H1 (cell line): ENCODE data around the gene PHACTR1. TPM values are rescaled to one million over a fixed set of nuclear protein-coding genes. Genes with fewer than 3 reads are reported as not detected.

Source experiments
- CTCF ChIA-PET: fragments of 300-600 bp; sonication (Branson Sonifier 250); formaldehyde crosslinking; loops from one replicate; lab custom pipeline; 2021; ENCODE audit not compliant: partially characterized antibody; lab: Charles Lee
- POLR2A ChIA-PET: fragments of 300-600 bp; sonication (Branson Sonifier 250); formaldehyde crosslinking; loops from one replicate; lab custom pipeline; 2021; ENCODE audit warnings: inconsistent platforms; ENCODE audit not compliant: partially characterized antibody; lab: Charles Lee
- DNase-seq, 2 experiments: peaks; one replicate each; pipeline versions ENCODE4 v3.0.0 to v3.0.0-alpha.2; 2010 to 2022; ENCODE audit warnings: low spot score in 2 of 2, low read depth in 1 of 2, mixed read lengths in 1 of 2
- FAIRE-seq: peaks from 2 replicates; lab custom pipeline; 2011; peaks lifted over from hg19 to GRCh38; lab: Jason Lieb, UNC
- H2AFZ ChIP-seq: 2 replicates; pipeline ENCODE4 v1.8.1; 2012; ENCODE audit warnings: low read length, inconsistent platforms
- H2AK5ac ChIP-seq: 2 replicates; pipeline ENCODE4 v1.6.1; 2013; ENCODE audit warnings: low read depth, low read length
- H2BK120ac ChIP-seq: replicated peaks from 2 replicates; pipeline ENCODE3; 2013; ENCODE audit warnings: low read depth, low read length, inconsistent platforms
- H2BK12ac ChIP-seq: 2 replicates; pipeline ENCODE4 v1.6.1; 2013; ENCODE audit warnings: low read depth, low read length
- H2BK15ac ChIP-seq: 2 replicates; pipeline ENCODE4 v1.6.1; 2013; ENCODE audit warnings: low read length
- H2BK20ac ChIP-seq: 2 replicates; pipeline ENCODE4 v1.6.1; 2013; ENCODE audit warnings: low read length
- H2BK5ac ChIP-seq: 2 replicates; pipeline ENCODE4 v1.6.1; 2013; ENCODE audit warnings: low read depth, low read length
- H3K14ac ChIP-seq: 2 replicates; pipeline ENCODE4 v1.6.1; 2013; ENCODE audit warnings: inconsistent platforms; ENCODE audit not compliant: insufficient read length
- H3K18ac ChIP-seq: 2 replicates; pipeline ENCODE4 v1.6.1; 2013; ENCODE audit warnings: low read length; ENCODE audit errors: extremely low read depth
- H3K23ac ChIP-seq: 2 replicates; pipeline ENCODE4 v1.6.1; 2013; ENCODE audit warnings: inconsistent platforms; ENCODE audit not compliant: insufficient read length
- H3K23me2 ChIP-seq: 2 replicates; pipeline ENCODE4 v1.6.1; 2013; ENCODE audit warnings: low read depth, low read length
- H3K27ac ChIP-seq: 2 replicates; pipeline ENCODE4 v1.6.1; 2011; ENCODE audit warnings: low read depth, low read length, inconsistent platforms
- H3K27me3 ChIP-seq, 4 experiments: replicated peaks in 1 of 4; 1 replicate in 1 of 4; 2 replicates in 3 of 4; pipeline versions ENCODE4 v1.6.1 to v1.8.1; 2011 to 2013; ENCODE audit warnings: low read length in 3 of 4, mild to moderate bottlenecking in 3 of 4, inconsistent platforms in 2 of 4, mixed read lengths in 2 of 4, moderate library complexity in 1 of 4; ENCODE audit not compliant: control insufficient read depth in 3 of 4, insufficient read depth in 3 of 4; ENCODE audit errors: extremely low read depth in 1 of 4
- H3K36me3 ChIP-seq, 4 experiments: 2 replicates each; pipeline versions ENCODE4 v1.6.1 to v1.8.1; 2011 to 2013; ENCODE audit warnings: mild to moderate bottlenecking in 4 of 4, low read length in 3 of 4, moderate library complexity in 2 of 4, control low read depth in 1 of 4, inconsistent platforms in 1 of 4; ENCODE audit not compliant: insufficient read depth in 4 of 4, control insufficient read depth in 2 of 4
- H3K4ac ChIP-seq: replicated peaks from 2 replicates; pipeline ENCODE3; 2013; ENCODE audit warnings: low read length, low read depth, mixed read lengths, inconsistent platforms; ENCODE audit not compliant: insufficient read length
- H3K4me1 ChIP-seq, 4 experiments: replicated peaks in 1 of 4; 1 replicate in 1 of 4; 2 replicates in 3 of 4; pipeline versions ENCODE4 v1.6.1 to v1.8.1; 2011 to 2013; ENCODE audit warnings: low read length in 3 of 4, inconsistent platforms in 2 of 4, mixed read lengths in 1 of 4; ENCODE audit not compliant: insufficient read depth in 4 of 4, control insufficient read depth in 3 of 4
- H3K4me2 ChIP-seq, 2 experiments: 2 replicates each; pipeline versions ENCODE4 v1.6.1 to v1.8.1; 2011 to 2013; ENCODE audit warnings: low read depth in 2 of 2, low read length in 2 of 2, control low read depth in 1 of 2, inconsistent platforms in 1 of 2, mild to moderate bottlenecking in 1 of 2; ENCODE audit not compliant: insufficient read depth in 1 of 2
- H3K4me3 ChIP-seq, 4 experiments: fragments of 200-600, 300-600 bp in 1 of 4; sonication (generic), shearing (Covaris generic), sonication (Bioruptor Twin) in 1 of 4; 2 replicates each; pipeline versions ENCODE4 v1.5.1 to v1.8.1; 2011 to 2016; ENCODE audit warnings: low read length in 4 of 4, low read depth in 3 of 4, control low read depth in 2 of 4, inconsistent platforms in 2 of 4, mild to moderate bottlenecking in 2 of 4, mixed read lengths in 1 of 4, moderate library complexity in 1 of 4; ENCODE audit not compliant: insufficient read depth in 2 of 4; ENCODE audit errors: extremely low read depth in 1 of 4
- H3K56ac ChIP-seq: replicated peaks from 2 replicates; pipeline ENCODE3; 2013; ENCODE audit warnings: low read depth, mild to moderate bottlenecking, mixed read lengths, low read length, inconsistent platforms; ENCODE audit not compliant: insufficient read length
- H3K79me1 ChIP-seq: 2 replicates; pipeline ENCODE4 v1.6.1; 2013; ENCODE audit warnings: low read depth, low read length, control low read depth
- H3K79me2 ChIP-seq, 2 experiments: 2 replicates each; pipeline versions ENCODE4 v1.6.1 to v1.8.1; 2012 to 2013; ENCODE audit warnings: low read length in 2 of 2, mild to moderate bottlenecking in 2 of 2, inconsistent platforms in 1 of 2; ENCODE audit not compliant: insufficient read depth in 2 of 2, control insufficient read depth in 1 of 2
- H3K9ac ChIP-seq, 4 experiments: replicated peaks in 1 of 4; 1 replicate in 1 of 4; 2 replicates in 3 of 4; pipeline versions ENCODE4 v1.6.1 to v1.8.1; 2011 to 2013; ENCODE audit warnings: low read depth in 3 of 4, low read length in 3 of 4, control low read depth in 2 of 4, mild to moderate bottlenecking in 2 of 4, moderate library complexity in 2 of 4, inconsistent platforms in 1 of 4; ENCODE audit errors: extremely low read depth in 1 of 4
- H3K9me3 ChIP-seq, 2 experiments: 2 replicates each; pipeline versions ENCODE4 v1.6.1 to v1.8.1; 2012 to 2013; ENCODE audit warnings: mild to moderate bottlenecking in 2 of 2, moderate library complexity in 2 of 2, control low read depth in 1 of 2, inconsistent platforms in 1 of 2, low read depth in 1 of 2, low read length in 1 of 2, mixed read lengths in 1 of 2; ENCODE audit not compliant: insufficient read depth in 2 of 2
- H4K20me1 ChIP-seq, 2 experiments: replicated peaks in 1 of 2; 2 replicates each; pipeline versions ENCODE3 to v1.8.1; 2011 to 2013; ENCODE audit warnings: inconsistent platforms in 2 of 2, low read length in 2 of 2, mild to moderate bottlenecking in 1 of 2; ENCODE audit not compliant: insufficient read depth in 2 of 2, control insufficient read depth in 1 of 2
- H4K5ac ChIP-seq: 2 replicates; pipeline ENCODE4 v1.6.1; 2013; ENCODE audit warnings: low read length, low read depth, mixed read lengths, inconsistent platforms; ENCODE audit not compliant: insufficient read length
- H4K8ac ChIP-seq: 2 replicates; pipeline ENCODE4 v1.8.0; 2013; ENCODE audit warnings: mild to moderate bottlenecking, moderate library complexity, low read length, inconsistent platforms; ENCODE audit not compliant: insufficient read depth; ENCODE audit errors: extremely low read depth
- H4K91ac ChIP-seq: replicated peaks from 2 replicates; pipeline ENCODE3; 2013; ENCODE audit warnings: low read length, mixed read lengths, inconsistent platforms; ENCODE audit not compliant: insufficient read length
- ASH2L ChIP-seq: fragments of 200-600, 300-600 bp; sonication (generic); IDR thresholded peaks from one replicate; pipeline ENCODE4 v1.7.1; 2017; ENCODE audit warnings: low read length
- CTCF ChIP-seq, 3 experiments: IDR thresholded peaks; 1 replicate in 2 of 3; 2 replicates in 1 of 3; pipeline versions ENCODE4 v1.5.1 to v1.6.1; 2011; ENCODE audit warnings: low read length in 3 of 3, mild to moderate bottlenecking in 3 of 3, inconsistent platforms in 2 of 3, low read depth in 1 of 3, moderate library complexity in 1 of 3; ENCODE audit not compliant: insufficient read depth in 1 of 3; ENCODE audit errors: control extremely low read depth in 1 of 3
- NANOG ChIP-seq: IDR thresholded peaks from 2 replicates; pipeline ENCODE4 v1.6.1; 2011; ENCODE audit warnings: low read length, low read depth, mild to moderate bottlenecking, inconsistent platforms; ENCODE audit not compliant: insufficient read depth, poor library complexity, severe bottlenecking
- RAD21 ChIP-seq, 2 experiments: IDR thresholded peaks in 1 of 2; conservative IDR thresholded peaks in 1 of 2; 2 replicates each; pipeline ENCODE4 v1.6.1; 2011; ENCODE audit warnings: low read depth in 2 of 2, low read length in 2 of 2, improper control_type of control experiment in 1 of 2, inconsistent platforms in 1 of 2, mild to moderate bottlenecking in 1 of 2, moderate library complexity in 1 of 2
- SUZ12 ChIP-seq: fragments of 200-600 bp; sonication (generic); IDR thresholded peaks from 2 replicates; pipeline ENCODE4 v1.6.1; 2012; ENCODE audit warnings: mild to moderate bottlenecking, inconsistent platforms, low read length, moderate library complexity, mixed read lengths
- polyA plus RNA-seq, 7 experiments: library from polyadenylated mRNA; depleted of rRNA in 3 of 7; stranded (reverse) in 5 of 7; unstranded in 2 of 7; fragments of >200 nt in 5 of 7; fragments of 200-250 nt in 2 of 7; gene quantifications; 1 replicate in 5 of 7; 2 replicates in 1 of 7; 4 replicates in 1 of 7; pipeline versions ENCODE4 v1.2.1 to v1.2.3, GENCODE V29; 2011 to 2013; ENCODE audit warnings: missing spikeins in 2 of 7, mixed read lengths in 2 of 7
- total RNA-seq: library from RNA; stranded (reverse); fragmentation: NEBNext Ultra II Directional; extraction: Animal tissue kit (Norgen Biotek cat#: 25700); gene quantifications from 2 replicates; pipeline ENCODE4 v1.2.1, GENCODE V29; 2021

Gene PHACTR1
- total and polyA plus RNA-seq, 2 of the 8 experiments (the other 6 are each of a cell fraction or from before 2014, with no cell fraction given), result 3.9 to 17.1 TPM

GRCh38 chr6:13049666-13050254 is 333.2 kb downstream of the PHACTR1 start:
- H4K8ac ChIP-seq, result no peak overlapping the region
- H3K18ac ChIP-seq, result no peak overlapping the region
- H3K23me2 ChIP-seq, result no peaks in the 10 kb centered on the region
- H4K91ac ChIP-seq, result no peak overlapping the region
- H3K9ac ChIP-seq, result no peak overlapping the region
- no peak overlapping the region for H2AK5ac ChIP-seq
- FAIRE-seq (no peak), DNase-seq (no peak)
- ChIA-PET POLR2A (no interaction called here), CTCF (interaction anchor here (0.8 to 1.5 kb wide), 4 partner anchors 17 to 156 kb away, joined by 3 read pairs; no protein-coding TSS in a partner anchor)
- no peak overlapping the region for H2BK12ac ChIP-seq
- no peak overlapping the region for H3K27ac ChIP-seq
- H2BK15ac ChIP-seq, result no peak overlapping the region
- no peak overlapping the region for H2BK5ac ChIP-seq
- no peak overlapping the region for H3K4ac ChIP-seq
- no peak overlapping the region for H3K4me2 ChIP-seq
- no peak overlapping the region for H2AFZ ChIP-seq
- no peaks in the 10 kb centered on the region for H3K27me3 ChIP-seq
- H3K14ac ChIP-seq, result no peak overlapping the region
- H4K5ac ChIP-seq, result no peak overlapping the region
- no peaks in the 10 kb centered on the region for H3K79me1 ChIP-seq
- no peaks in the 10 kb centered on the region for H3K4me1 ChIP-seq
- H3K9me3 ChIP-seq, result no peaks in the 10 kb centered on the region
- no peak overlapping the region for H3K23ac ChIP-seq
- H2BK120ac ChIP-seq, result no peak overlapping the region
- no peak overlapping the region for H3K4me3 ChIP-seq
- peaks cover 0 to 1% of the 10 kb centered on the region in 2 experiments for H4K20me1 ChIP-seq
- H2BK20ac ChIP-seq, result no peak overlapping the region
- no peaks in the 10 kb centered on the region; a peak in 1 of 8 replicates for H3K36me3 ChIP-seq
- H3K79me2 ChIP-seq, result no peaks in the 10 kb centered on the region; a peak in 1 of 4 replicates
- H3K56ac ChIP-seq, result no peak overlapping the region
- no peak for TF ChIP-seq ASH2L
- peak in 2 of 3 experiments; percentile 9 to 14; a peak in 1 of 4 replicates for TF ChIP-seq CTCF (IDR thresholded peaks at IDR 0.05; ENCODE audit: control extremely low read depth in 1 of 3, insufficient read depth in 1 of 3, low read depth in 1 of 3, low read length in 3 of 3)
- TF ChIP-seq NANOG, result no peak
- peak; percentile 14 to 36; a peak in 3 of 4 replicates for TF ChIP-seq RAD21 (IDR thresholded peaks at IDR 0.05 in 1 of 2, conservative IDR thresholded peaks at IDR 0.05 in 1 of 2; ENCODE audit: low read depth in 2 of 2, low read length in 2 of 2)
- TF ChIP-seq SUZ12, result no peak
